ENCODE results near the gene DDX27.
"Not testable (repeated sequence)": the region's sequence is repeated elsewhere in the genome, so short reads cannot be mapped to it uniquely, and the experiment has no call there.

The DDX27 gene

DNA sequence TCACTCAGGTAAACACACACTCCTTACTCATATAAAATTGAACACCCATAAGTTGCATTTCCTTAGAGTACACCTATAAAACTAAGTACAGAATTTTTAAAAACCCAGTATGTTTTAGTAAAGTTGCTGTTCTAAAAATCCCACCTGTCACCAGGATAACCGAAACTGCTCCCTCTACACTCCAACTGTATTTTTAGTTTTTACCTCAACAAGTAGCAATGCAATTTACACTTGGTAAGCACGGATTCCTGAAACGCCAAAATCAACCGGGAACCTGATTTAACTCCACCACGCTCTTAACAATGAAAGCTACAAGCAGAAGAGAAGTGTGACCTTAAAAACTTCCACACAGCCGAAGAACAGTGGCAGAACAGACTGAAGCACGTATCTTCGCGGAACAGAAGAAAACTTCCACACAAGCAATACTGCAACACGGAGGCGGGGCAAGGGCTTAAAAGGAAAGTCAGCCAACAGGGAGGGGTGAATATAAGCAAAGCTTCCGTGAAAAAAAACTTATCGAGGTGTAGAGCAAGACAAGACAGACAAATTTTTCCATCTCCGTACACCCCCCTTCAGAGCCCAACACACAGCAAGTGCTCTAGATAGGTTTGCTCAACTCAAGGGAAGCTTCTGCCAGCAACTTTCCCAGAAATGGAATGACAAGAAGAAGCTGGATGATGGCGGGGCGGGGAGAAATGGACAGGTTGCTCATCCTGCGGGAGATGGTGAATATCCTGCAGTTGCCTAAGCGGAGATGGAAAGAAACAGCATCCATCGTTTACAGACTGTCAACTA lies 32.5 kb upstream of the DDX27 start:
- DNase-seq (ENCODE audit: low read depth): peak; percentile 18
- in situ Hi-C loops (cut with HindIII; ENCODE audit: low sequenced_read_pairs): loop anchor here (10.0 kb wide), 1 partner anchor 52 kb away; no protein-coding TSS in a partner anchor
- TF ChIP-seq, protein P1, sequence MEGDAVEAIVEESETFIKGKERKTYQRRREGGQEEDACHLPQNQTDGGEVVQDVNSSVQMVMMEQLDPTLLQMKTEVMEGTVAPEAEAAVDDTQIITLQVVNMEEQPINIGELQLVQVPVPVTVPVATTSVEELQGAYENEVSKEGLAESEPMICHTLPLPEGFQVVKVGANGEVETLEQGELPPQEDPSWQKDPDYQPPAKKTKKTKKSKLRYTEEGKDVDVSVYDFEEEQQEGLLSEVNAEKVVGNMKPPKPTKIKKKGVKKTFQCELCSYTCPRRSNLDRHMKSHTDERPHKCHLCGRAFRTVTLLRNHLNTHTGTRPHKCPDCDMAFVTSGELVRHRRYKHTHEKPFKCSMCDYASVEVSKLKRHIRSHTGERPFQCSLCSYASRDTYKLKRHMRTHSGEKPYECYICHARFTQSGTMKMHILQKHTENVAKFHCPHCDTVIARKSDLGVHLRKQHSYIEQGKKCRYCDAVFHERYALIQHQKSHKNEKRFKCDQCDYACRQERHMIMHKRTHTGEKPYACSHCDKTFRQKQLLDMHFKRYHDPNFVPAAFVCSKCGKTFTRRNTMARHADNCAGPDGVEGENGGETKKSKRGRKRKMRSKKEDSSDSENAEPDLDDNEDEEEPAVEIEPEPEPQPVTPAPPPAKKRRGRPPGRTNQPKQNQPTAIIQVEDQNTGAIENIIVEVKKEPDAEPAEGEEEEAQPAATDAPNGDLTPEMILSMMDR (IDR thresholded peaks at IDR 0.05; ENCODE audit: low read depth, low read length, missing control alignments): no peak
- peak overlapping the region; percentile 80 for H3K4me3 ChIP-seq (ENCODE audit: low read depth, low read length)

DNA sequence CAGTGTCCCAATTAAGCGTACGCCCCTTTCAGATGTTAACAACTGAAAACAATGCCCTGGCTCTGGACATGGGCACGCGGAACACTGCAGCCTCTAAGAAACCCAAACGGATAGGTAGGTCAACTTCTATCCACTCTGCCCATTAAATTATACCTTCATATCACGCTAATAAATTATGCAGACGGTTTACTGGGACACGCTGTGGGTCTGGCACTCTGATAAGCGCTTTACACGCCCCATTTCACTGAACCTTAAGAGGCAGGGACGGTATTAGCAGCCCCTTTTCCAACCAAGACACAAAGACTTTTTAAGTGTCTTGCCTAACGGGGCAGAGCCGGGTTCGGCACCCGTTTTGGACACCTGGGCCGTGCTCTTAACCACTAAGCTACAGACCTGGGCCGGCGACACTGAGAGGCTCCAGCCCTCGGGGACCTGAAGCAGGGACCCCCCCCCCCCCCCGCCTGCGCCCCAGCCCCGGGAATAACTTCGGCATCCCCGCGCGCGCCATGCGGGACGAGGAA lies 31.8 kb upstream of the DDX27 start:
- H3K4me3 ChIP-seq (ENCODE audit: low read depth, low read length): peak overlapping the region; percentile 80
- TF ChIP-seq, protein P1 (IDR thresholded peaks at IDR 0.05; ENCODE audit: low read depth, low read length, missing control alignments): no peak
- no peak for DNase-seq (ENCODE audit: low read depth)
- in situ Hi-C loops (cut with HindIII; ENCODE audit: low sequenced_read_pairs): loop anchor here (10.0 kb wide), 1 partner anchor 53 kb away; no protein-coding TSS in a partner anchor

DNA sequence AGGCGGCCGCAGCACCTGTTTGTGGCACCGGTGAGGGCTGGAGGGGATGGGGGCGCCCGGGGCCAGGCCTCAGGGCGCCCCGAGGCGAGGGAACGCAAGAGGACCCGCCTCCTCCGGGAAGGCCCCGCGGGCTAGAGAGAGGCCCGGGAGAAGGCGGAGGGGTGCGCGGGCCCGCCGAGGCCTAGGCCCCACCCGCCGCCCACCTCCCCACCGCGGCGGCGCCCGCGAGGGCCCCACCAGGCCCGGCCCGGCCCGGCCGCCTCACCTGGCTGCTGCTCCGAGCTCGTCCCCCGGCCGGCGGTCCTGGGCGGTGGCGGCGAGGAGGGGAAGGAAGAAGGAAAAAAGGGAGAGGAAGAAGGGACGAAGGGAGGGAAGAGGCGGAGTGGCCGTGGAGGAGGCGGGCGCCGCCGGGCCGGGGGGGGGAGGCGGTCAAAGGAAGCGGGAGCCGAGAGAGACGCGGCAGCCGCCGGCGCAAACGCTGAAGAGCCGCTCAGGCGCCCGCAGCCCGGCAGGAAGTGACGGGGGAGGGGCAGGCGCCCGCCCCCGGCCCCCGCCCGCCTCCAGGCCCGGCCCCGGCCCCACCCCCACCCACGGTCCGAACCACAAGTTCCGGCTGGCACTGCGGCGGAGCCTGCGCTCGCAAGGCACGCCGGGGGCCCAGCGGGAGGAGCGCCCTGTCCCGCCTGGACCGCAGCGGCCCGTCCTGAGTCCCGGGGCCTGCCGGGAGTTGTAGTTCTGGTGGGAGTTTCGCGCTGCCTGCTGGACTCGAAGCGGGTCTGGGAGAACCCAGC lies 31.2 kb upstream of the DDX27 start, which contains the start of gene STAU1:
Gene STAU1, minus strand, starts transcription at position 484 of the 791 bp plus-strand sequence. CDS start 22,133 bp downstream, outside the sequence.
- TF ChIP-seq, protein P1 (IDR thresholded peaks at IDR 0.05; ENCODE audit: low read depth, low read length, missing control alignments): no peak
- in situ Hi-C loops (cut with HindIII; ENCODE audit: low sequenced_read_pairs): loop anchor here (10.0 kb wide), 1 partner anchor 53 kb away; no protein-coding TSS in a partner anchor
- H3K4me3 ChIP-seq (ENCODE audit: low read depth, low read length): peak within 1 kb of the TSS; percentile 80
- peak; percentile 92 for DNase-seq (ENCODE audit: low read depth)

DNA sequence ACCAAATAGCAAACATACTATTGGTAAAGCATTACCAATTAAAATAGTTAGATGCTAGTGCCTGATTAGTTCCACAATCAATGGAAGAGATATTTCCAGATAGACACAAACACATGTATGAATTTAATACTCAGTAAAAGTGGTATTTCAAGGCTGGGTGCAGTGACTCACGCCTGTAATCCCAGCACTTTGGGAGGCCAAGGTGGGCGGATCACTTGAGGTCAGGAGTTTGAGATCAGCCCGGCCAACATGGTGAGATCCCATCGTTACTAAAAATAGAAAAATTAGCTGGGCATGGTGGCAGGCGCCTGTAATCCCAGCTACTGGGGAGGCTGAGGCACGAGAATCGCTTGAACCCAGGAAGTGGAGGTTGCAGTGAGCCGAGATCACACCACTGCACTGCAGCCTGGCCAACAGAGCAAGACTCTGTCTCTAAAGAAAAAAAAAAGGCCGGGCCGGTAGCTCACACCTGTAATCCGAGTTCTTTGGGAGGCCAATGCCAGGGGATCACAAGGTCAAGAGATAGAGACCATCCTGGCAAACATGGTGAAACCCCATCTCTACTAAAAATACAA lies 26.2 kb upstream of the DDX27 start:
- in situ Hi-C loops (cut with HindIII; ENCODE audit: low sequenced_read_pairs); DNase-seq (ENCODE audit: low read depth); H3K4me3 ChIP-seq (ENCODE audit: low read depth, low read length): not testable (repeated sequence)

DNA sequence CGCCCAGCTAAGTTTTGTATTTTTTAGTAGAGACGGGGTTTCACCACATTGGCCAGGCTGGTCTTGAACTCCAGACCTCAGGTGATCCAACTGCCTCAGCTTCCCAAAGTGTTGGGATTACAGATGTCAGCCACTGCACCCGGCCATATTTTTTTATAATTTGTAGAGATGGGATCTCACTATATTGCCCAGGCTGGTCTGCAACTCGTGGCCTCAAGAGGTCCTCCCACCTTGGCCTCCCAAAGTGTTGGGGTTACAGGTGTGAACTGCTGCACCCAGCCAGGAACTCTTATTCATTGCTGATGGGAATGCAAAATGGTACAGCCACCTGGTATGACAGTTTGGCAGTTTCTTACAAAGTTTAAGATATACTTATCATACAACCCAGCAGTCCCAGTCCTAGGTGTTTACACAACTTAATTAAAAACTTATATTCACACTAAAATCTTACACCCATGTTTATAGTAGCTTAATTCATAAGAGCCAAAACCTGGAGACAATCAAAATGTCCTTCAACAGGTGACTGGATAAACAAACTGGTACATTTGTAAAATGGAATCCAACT lies 19.4 kb upstream of the DDX27 start:
- H3K4me3 ChIP-seq (ENCODE audit: low read depth, low read length): no peak overlapping the region
- no peak for DNase-seq (ENCODE audit: low read depth)
- TF ChIP-seq, protein P1 (IDR thresholded peaks at IDR 0.05; ENCODE audit: low read depth, low read length, missing control alignments): no peak
- in situ Hi-C loops (cut with HindIII; ENCODE audit: low sequenced_read_pairs): no loop called here

DNA sequence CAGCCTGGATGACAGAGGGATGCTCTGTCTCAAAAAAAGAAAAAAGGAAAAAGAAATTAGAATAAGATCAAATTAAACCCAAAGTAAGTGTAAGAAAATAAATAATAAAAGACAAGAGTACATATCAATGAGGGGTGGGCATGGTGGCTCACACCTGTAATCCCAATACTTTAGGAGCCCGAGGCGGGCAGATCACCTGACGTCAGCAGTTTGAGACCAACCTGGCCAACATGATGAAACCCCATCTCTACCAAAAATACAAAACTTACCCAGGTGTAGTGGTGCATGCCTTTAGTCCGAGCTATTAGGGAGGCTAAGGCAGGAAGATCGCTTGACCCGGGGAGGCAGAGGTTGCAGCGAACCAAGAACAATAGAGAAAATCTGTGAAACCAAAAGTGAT lies 16.2 kb upstream of the DDX27 start:
- no peak for DNase-seq (ENCODE audit: low read depth)
- TF ChIP-seq, protein P1 (IDR thresholded peaks at IDR 0.05; ENCODE audit: low read depth, low read length, missing control alignments): no peak
- in situ Hi-C loops (cut with HindIII; ENCODE audit: low sequenced_read_pairs): no loop called here
- no peak overlapping the region for H3K4me3 ChIP-seq (ENCODE audit: low read depth, low read length)
